SK-N-SH treated with all-trans-retinoic acid at 6 μM for 48 hours (cell line): ENCODE results near the gene GSDMA.
A peak's percentile ranks its signal among the peaks of the same experiment; 100 is the strongest.

Experiments
- ATAC-seq: fragments of 200-7000 bp; cut with Tn5 transposase; 3 replicates; pipeline ENCODE4 v1.9.1; 2020; ENCODE audit warnings: mild to moderate bottlenecking, moderate library complexity
- ARNTL ChIP-seq: fragments of 450-650 bp; formaldehyde crosslinking; IDR thresholded peaks from 2 replicates; pipeline ENCODE4 v1.5.0; 2020; ENCODE audit warnings: low read depth, mild to moderate bottlenecking, moderate library complexity, borderline replicate concordance
- BACH2 ChIP-seq: fragments of 250-450 bp; sonication (Bioruptor Pico); IDR thresholded peaks from 2 replicates; pipeline ENCODE4 v1.9.0; 2021; ENCODE audit warnings: mild to moderate bottlenecking, borderline replicate concordance
- CSRNP3 ChIP-seq: fragments of 250-450 bp; sonication (Bioruptor Pico); IDR thresholded peaks from 2 replicates; pipeline ENCODE4 v1.5.1; 2021; ENCODE audit warnings: mild to moderate bottlenecking, moderate library complexity
- ESRRG ChIP-seq: fragments of 250-450 bp; sonication (Bioruptor Pico); IDR thresholded peaks from 2 replicates; pipeline ENCODE4 v1.6.1; 2021; ENCODE audit warnings: mild to moderate bottlenecking
- GLIS3 ChIP-seq: fragments of 250-450 bp; sonication (Bioruptor Pico); IDR thresholded peaks from 2 replicates; pipeline ENCODE4 v1.5.0; 2020; ENCODE audit warnings: mild to moderate bottlenecking, moderate library complexity
- PATZ1 ChIP-seq: fragments of 250-450 bp; sonication (Bioruptor Pico); IDR thresholded peaks from 2 replicates; pipeline ENCODE4 v1.8.0; 2020; ENCODE audit warnings: mild to moderate bottlenecking, moderate library complexity, borderline replicate concordance
- PPARA ChIP-seq: fragments of 250-450 bp; sonication (Bioruptor Pico); IDR thresholded peaks from 2 replicates; pipeline ENCODE4 v1.5.0; 2020; ENCODE audit warnings: mild to moderate bottlenecking, borderline replicate concordance
- RARB ChIP-seq: fragments of 250-450 bp; sonication (Bioruptor Pico); IDR thresholded peaks from 2 replicates; pipeline ENCODE4 v1.8.0; 2021; ENCODE audit warnings: mild to moderate bottlenecking, moderate library complexity
- SNAI2 ChIP-seq: fragments of 250-450 bp; sonication (Bioruptor Pico); IDR thresholded peaks from 2 replicates; pipeline ENCODE4 v1.5.0; 2020; ENCODE audit warnings: mild to moderate bottlenecking, moderate library complexity
- TCF4 ChIP-seq: fragments of 250-450 bp; sonication (Bioruptor Pico); IDR thresholded peaks from 2 replicates; pipeline ENCODE4 v1.8.0; 2021; ENCODE audit warnings: mild to moderate bottlenecking, moderate library complexity, borderline replicate concordance
- TOX ChIP-seq: fragments of 250-450 bp; sonication (Bioruptor Pico); IDR thresholded peaks from 2 replicates; pipeline ENCODE4 v1.8.0; 2021; ENCODE audit warnings: mild to moderate bottlenecking, moderate library complexity, borderline replicate concordance
- ZC3H10 ChIP-seq: fragments of 250-450 bp; sonication (Bioruptor Pico); IDR thresholded peaks from 2 replicates; pipeline ENCODE4 v1.5.1; 2021; ENCODE audit warnings: mild to moderate bottlenecking, moderate library complexity
- ZFP3 ChIP-seq: fragments of 250-450 bp; sonication (Bioruptor Pico); IDR thresholded peaks from 2 replicates; pipeline ENCODE4 v1.5.0; 2020; ENCODE audit warnings: mild to moderate bottlenecking, moderate library complexity
- ZFP30 ChIP-seq: fragments of 450-650 bp; formaldehyde crosslinking; IDR thresholded peaks from 2 replicates; pipeline ENCODE4 v1.5.0; 2022; ENCODE audit warnings: mild to moderate bottlenecking, moderate library complexity
- ZNF70 ChIP-seq: fragments of 450-650 bp; formaldehyde crosslinking; IDR thresholded peaks from 2 replicates; pipeline ENCODE4 v1.5.0; 2020; ENCODE audit warnings: mild to moderate bottlenecking, moderate library complexity
- TF ChIP-seq, protein P1 (sequence below): fragments of 250-450 bp; sonication (Bioruptor Pico); IDR thresholded peaks from 2 replicates; pipeline ENCODE4 v1.5.0; 2020; ENCODE audit warnings: mild to moderate bottlenecking, moderate library complexity
- TF ChIP-seq, protein P2 (sequence below): fragments of 250-450 bp; sonication (Bioruptor Pico); IDR thresholded peaks from 2 replicates; pipeline ENCODE4 v1.8.0; 2021; ENCODE audit warnings: low read depth, mild to moderate bottlenecking, moderate library complexity, borderline replicate concordance
- TF ChIP-seq, protein P3 (sequence below): fragments of 250-450 bp; sonication (Bioruptor Pico); IDR thresholded peaks from 2 replicates; pipeline ENCODE4 v1.5.1; 2020; ENCODE audit warnings: low read depth, mild to moderate bottlenecking, moderate library complexity

GSDMA gene

DNA sequence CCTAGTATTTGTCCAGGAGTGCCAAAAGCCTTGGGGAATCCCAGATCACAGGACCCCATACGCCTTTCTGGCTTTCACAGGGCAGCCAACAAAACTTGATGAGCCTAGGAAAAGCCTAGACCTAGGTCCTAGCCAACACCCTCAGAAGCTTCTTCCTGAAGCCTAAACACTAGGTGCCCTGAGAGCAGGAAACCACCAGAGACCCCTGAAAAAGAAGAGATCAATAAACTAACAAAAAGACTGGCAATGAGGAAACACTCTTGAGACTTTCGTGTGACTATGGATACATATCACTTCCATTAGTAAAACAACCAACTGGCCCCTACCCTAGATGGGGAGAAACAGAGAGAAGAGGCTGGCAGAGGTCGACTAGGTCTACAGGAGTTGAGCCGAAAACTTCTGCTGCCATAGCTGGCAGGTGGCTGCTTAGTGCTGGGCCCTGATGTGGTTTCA is 36.6 kb upstream of the GSDMA start:
- no peak for ATAC-seq
- TF ChIP-seq ZC3H10 (no peak), ZFP3 (no peak), RARB (CRISPR knock-in tag) (no peak), BACH2 (CRISPR knock-in tag) (no peak), ZNF70 (no peak), PATZ1 (CRISPR knock-in tag) (no peak), ARNTL (CRISPR knock-in tag) (no peak), GLIS3 (CRISPR knock-in tag) (no peak), ZFP30 (CRISPR knock-in tag) (no peak), PPARA (CRISPR knock-in tag) (no peak), TCF4 (CRISPR knock-in tag) (no peak), CSRNP3 (CRISPR knock-in tag) (no peak), SNAI2 (CRISPR knock-in tag) (no peak), ESRRG (CRISPR knock-in tag) (no peak)
- TF ChIP-seq, protein P1, sequence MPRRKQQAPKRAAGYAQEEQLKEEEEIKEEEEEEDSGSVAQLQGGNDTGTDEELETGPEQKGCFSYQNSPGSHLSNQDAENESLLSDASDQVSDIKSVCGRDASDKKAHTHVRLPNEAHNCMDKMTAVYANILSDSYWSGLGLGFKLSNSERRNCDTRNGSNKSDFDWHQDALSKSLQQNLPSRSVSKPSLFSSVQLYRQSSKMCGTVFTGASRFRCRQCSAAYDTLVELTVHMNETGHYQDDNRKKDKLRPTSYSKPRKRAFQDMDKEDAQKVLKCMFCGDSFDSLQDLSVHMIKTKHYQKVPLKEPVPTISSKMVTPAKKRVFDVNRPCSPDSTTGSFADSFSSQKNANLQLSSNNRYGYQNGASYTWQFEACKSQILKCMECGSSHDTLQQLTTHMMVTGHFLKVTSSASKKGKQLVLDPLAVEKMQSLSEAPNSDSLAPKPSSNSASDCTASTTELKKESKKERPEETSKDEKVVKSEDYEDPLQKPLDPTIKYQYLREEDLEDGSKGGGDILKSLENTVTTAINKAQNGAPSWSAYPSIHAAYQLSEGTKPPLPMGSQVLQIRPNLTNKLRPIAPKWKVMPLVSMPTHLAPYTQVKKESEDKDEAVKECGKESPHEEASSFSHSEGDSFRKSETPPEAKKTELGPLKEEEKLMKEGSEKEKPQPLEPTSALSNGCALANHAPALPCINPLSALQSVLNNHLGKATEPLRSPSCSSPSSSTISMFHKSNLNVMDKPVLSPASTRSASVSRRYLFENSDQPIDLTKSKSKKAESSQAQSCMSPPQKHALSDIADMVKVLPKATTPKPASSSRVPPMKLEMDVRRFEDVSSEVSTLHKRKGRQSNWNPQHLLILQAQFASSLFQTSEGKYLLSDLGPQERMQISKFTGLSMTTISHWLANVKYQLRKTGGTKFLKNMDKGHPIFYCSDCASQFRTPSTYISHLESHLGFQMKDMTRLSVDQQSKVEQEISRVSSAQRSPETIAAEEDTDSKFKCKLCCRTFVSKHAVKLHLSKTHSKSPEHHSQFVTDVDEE (CRISPR knock-in tag), result no peak
- TF ChIP-seq, protein P2, sequence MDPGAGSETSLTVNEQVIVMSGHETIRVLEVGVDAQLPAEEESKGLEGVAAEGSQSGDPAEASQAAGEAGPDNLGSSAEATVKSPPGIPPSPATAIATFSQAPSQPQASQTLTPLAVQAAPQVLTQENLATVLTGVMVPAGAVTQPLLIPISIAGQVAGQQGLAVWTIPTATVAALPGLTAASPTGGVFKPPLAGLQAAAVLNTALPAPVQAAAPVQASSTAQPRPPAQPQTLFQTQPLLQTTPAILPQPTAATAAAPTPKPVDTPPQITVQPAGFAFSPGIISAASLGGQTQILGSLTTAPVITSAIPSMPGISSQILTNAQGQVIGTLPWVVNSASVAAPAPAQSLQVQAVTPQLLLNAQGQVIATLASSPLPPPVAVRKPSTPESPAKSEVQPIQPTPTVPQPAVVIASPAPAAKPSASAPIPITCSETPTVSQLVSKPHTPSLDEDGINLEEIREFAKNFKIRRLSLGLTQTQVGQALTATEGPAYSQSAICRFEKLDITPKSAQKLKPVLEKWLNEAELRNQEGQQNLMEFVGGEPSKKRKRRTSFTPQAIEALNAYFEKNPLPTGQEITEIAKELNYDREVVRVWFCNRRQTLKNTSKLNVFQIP (CRISPR knock-in tag), result no peak
- TF ChIP-seq, protein P3, sequence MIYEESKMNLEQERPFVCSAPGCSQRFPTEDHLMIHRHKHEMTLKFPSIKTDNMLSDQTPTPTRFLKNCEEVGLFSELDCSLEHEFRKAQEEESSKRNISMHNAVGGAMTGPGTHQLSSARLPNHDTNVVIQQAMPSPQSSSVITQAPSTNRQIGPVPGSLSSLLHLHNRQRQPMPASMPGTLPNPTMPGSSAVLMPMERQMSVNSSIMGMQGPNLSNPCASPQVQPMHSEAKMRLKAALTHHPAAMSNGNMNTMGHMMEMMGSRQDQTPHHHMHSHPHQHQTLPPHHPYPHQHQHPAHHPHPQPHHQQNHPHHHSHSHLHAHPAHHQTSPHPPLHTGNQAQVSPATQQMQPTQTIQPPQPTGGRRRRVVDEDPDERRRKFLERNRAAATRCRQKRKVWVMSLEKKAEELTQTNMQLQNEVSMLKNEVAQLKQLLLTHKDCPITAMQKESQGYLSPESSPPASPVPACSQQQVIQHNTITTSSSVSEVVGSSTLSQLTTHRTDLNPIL, result no peak

GRCh38 chr17:39926588-39927100 is 36.2 kb upstream of the GSDMA start:
- peak; percentile 46 for ATAC-seq
- TF ChIP-seq TOX (CRISPR knock-in tag) (no peak), PATZ1 (CRISPR knock-in tag) (0 out of 2 replicates have a peak, but pooled peaks have one; percentile 17), BACH2 (CRISPR knock-in tag) (no peak), CSRNP3 (CRISPR knock-in tag) (no peak)
